Karpas-422 (cell line): Measurements from ENCODE around the gene ALPG. TPM values are rescaled to one million over a fixed set of nuclear protein-coding genes. Genes with fewer than 3 reads are reported as not detected.
"Not testable (repeated sequence)": the region's sequence is repeated elsewhere in the genome, so short reads cannot be mapped to it uniquely, and the experiment has no call there.

Source experiments
- DNase-seq: peaks from one replicate; pipeline ENCODE4 v3.0.0-alpha.2; 2015
- H2AFZ ChIP-seq: fragments of 200-600 bp; sonication (generic); 2 replicates; pipeline ENCODE4 v1.6.1; 2014; ENCODE audit warnings: antibody characterized with exemption, low read length, mixed read lengths
- H3K27ac ChIP-seq: fragments of 200-600 bp; sonication (generic); 2 replicates; pipeline ENCODE4 v1.5.1; 2014; ENCODE audit warnings: mild to moderate bottlenecking, low read length, moderate library complexity
- H3K27me3 ChIP-seq: fragments of 200-600 bp; sonication (generic); 2 replicates; pipeline ENCODE4 v1.6.1; 2014; ENCODE audit warnings: low read length, mixed read lengths
- H3K36me3 ChIP-seq: fragments of 200-600 bp; sonication (generic); 2 replicates; pipeline ENCODE4 v1.6.1; 2014; ENCODE audit warnings: low read length, mixed read lengths; ENCODE audit not compliant: insufficient read depth
- H3K4me1 ChIP-seq: fragments of 200-600 bp; sonication (generic); 2 replicates; pipeline ENCODE4 v1.6.1; 2014; ENCODE audit warnings: mild to moderate bottlenecking, low read length, mixed read lengths
- H3K4me2 ChIP-seq: fragments of 200-600 bp; sonication (generic); 2 replicates; pipeline ENCODE4 v1.6.1; 2014; ENCODE audit warnings: low read length, low read depth, mild to moderate bottlenecking; ENCODE audit not compliant: poor library complexity, severe bottlenecking
- H3K4me3 ChIP-seq: fragments of 200-600 bp; sonication (generic); 2 replicates; pipeline ENCODE4 v1.5.1; 2014; ENCODE audit warnings: mild to moderate bottlenecking, antibody characterized with exemption, low read length, mixed read lengths
- H3K79me2 ChIP-seq: fragments of 200-600 bp; sonication (generic); 2 replicates; pipeline ENCODE4 v1.6.1; 2014; ENCODE audit warnings: mild to moderate bottlenecking, low read length, mixed read lengths
- H3K9ac ChIP-seq: fragments of 200-600 bp; sonication (generic); 2 replicates; pipeline ENCODE4 v1.6.0; 2014; ENCODE audit warnings: low read length
- H3K9me2 ChIP-seq: fragments of 200-600 bp; sonication (generic), shearing (Covaris generic); replicated peaks from 2 replicates; pipeline ENCODE4 v1.6.0; 2014; ENCODE audit warnings: mild to moderate bottlenecking, low read length, moderate library complexity; ENCODE audit not compliant: insufficient read depth
- H3K9me3 ChIP-seq: fragments of 300-700, 200-600 bp; sonication (generic); 2 replicates; pipeline ENCODE4 v1.6.1; 2014; ENCODE audit warnings: low read length, mixed read lengths
- H4K20me1 ChIP-seq: fragments of 200-600 bp; sonication (generic); 2 replicates; pipeline ENCODE4 v1.6.1; 2014; ENCODE audit warnings: mild to moderate bottlenecking, antibody characterized with exemption, low read length, low read depth; ENCODE audit not compliant: insufficient read depth
- total RNA-seq: library from RNA; depleted of rRNA; stranded (reverse); fragments of >200 nt; shearing (Covaris generic); gene quantifications from 2 replicates; pipeline ENCODE4 v1.2.3, GENCODE V29; 2014; ENCODE audit warnings: low replicate concordance

ALPG gene
- total RNA-seq, 1 experiment from 2014 or later, result not detected

DNA sequence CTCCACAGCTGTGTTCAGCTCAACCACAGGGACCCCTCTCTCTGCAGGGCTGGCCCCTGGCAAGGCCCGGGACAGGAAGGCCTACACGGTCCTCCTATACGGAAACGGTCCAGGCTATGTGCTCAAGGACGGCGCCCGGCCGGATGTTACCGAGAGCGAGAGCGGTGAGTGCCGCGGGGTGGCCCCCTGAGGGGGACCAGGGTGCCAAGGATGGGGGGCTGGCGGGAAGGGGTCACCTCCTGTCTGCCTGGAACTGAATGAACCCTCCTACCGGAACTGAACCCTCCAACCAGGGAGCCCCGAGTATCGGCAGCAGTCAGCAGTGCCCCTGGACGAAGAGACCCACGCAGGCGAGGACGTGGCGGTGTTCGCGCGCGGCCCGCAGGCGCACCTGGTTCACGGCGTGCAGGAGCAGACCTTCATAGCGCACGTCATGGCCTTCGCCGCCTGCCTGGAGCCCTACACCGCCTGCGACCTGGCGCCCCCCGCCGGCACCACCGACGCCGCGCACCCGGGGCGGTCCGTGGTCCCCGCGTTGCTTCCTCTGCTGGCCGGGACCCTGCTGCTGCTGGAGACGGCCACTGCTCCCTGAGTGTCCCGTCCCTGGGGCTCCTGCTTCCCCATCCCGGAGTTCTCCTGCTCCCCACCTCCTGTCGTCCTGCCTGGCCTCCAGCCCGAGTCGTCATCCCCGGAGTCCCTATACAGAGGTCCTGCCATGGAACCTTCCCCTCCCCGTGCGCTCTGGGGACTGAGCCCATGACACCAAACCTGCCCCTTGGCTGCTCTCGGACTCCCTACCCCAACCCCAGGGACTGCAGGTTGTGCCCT is 25.2 kb upstream of the ALPG start:
- not testable (repeated sequence) for DNase-seq, H3K27me3 ChIP-seq

DNA sequence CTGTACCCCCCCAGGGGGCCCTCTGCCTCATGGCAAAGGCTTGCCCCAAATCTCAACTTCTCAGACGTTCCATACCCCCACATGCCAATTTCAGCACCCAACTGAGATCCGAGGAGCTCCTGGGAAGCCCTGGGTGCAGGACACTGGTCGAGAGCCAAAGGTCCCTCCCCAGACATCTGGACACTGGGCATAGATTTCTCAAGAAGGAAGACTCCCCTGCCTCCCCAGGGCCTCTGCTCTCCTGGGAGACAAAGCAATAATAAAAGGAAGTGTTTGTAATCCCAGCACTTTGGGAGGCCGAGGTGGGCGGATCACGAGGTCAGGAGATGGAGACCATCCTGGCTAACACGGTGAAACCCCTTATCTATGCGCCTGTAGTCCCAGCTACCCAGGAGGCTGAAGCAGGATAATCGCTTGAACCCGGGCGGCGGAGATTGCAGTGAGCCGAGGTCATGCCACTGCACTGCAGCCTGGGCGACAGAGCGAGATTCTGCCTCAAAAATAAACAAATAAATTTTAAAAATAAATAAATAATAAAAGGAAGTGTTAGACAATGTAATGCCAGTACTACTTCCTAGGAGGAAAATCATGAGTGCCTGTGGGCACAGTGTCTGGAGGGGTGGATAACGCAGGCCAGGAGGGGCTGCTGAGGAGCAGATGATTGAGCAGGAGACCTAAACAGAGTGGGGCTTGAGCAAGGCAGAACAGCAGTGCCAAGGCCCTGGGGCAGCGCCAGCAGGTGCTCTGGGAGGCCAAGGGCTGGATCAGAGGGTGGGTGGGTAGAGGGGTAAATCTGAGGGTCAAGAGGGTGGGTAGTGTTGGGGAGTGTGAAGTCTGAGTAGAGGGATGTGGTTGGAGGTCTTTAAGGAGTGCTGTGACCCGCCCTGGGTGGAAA is 24.1 kb upstream of the ALPG start:
- Histone ChIP-seq H3K4me3 (no peak overlapping the region), H3K27me3 (no peaks in the 10 kb centered on the region), H4K20me1 (no peaks in the 10 kb centered on the region), H3K9me2 (no peaks in the 10 kb centered on the region), H3K9ac (no peak overlapping the region), H3K36me3 (no peaks in the 10 kb centered on the region), H2AFZ (no peak overlapping the region), H3K4me1 (peaks cover 4% of the 10 kb centered on the region), H3K4me2 (no peak overlapping the region), H3K79me2 (no peaks in the 10 kb centered on the region), H3K9me3 (no peaks in the 10 kb centered on the region), H3K27ac (no peak overlapping the region)
- no peak for DNase-seq

More for the DNA sequence above, 25.2 kb upstream of the ALPG start:
- H4K20me1 ChIP-seq, H3K4me3 ChIP-seq, H3K27ac ChIP-seq, H3K4me2 ChIP-seq, H3K79me2 ChIP-seq, H3K4me1 ChIP-seq, H3K9ac ChIP-seq, H3K9me3 ChIP-seq, H3K36me3 ChIP-seq, H3K9me2 ChIP-seq, H2AFZ ChIP-seq: not testable (repeated sequence)

DNA sequence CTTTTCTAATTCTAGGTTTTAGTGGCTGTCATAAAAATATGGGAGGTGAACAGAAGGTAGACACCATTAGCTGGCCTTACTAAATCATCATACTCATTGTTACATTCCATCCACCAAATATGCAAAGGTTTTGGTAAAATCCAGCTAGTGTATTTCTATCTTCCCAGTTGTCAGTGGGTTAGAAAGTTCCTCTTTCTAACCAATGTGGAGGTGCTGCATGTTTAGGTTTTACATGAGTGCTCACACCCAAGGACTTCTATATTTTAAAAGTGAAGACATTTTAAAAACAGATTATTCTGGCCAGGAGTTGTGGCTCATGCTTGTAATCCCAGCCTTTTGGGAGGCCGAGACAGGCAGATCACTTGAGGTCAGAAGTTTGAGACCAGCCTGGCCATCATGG is 22.2 kb upstream of the ALPG start:
- no peak for DNase-seq
- no peaks in the 10 kb centered on the region for H3K9me3 ChIP-seq
- no peak overlapping the region for H3K4me2 ChIP-seq
- no peaks in the 10 kb centered on the region for H3K9me2 ChIP-seq
- H3K79me2 ChIP-seq, result no peaks in the 10 kb centered on the region
- no peak overlapping the region for H3K4me3 ChIP-seq
- no peaks in the 10 kb centered on the region for H4K20me1 ChIP-seq
- no peaks in the 10 kb centered on the region for H3K36me3 ChIP-seq
- no peak overlapping the region for H3K9ac ChIP-seq
- no peak overlapping the region for H2AFZ ChIP-seq
- H3K4me1 ChIP-seq, result peaks cover 4% of the 10 kb centered on the region
- H3K27me3 ChIP-seq, result no peaks in the 10 kb centered on the region
- no peak overlapping the region for H3K27ac ChIP-seq

DNA sequence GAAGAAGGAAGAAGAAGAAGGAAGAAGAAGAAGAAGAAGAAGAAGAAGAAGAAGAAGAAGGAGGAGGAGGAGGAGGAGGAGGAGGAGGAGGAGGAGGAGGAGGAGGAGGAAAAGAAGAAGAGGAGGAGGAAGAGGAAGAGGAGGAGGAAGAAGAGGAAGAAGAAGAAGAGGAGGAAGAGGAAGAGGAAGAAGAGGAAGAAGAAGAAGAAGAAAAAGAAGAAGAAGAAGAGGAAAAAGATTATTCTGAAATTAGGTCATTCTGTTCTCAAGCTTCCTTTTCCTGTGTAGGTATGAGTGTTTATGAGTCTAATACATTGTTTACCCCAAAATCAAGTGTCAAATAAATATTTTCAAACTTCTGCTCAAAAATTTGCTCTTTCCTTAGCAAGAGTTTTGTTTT is 21.6 kb upstream of the ALPG start:
- not testable (repeated sequence) for H3K9me3 ChIP-seq, H3K27me3 ChIP-seq, H3K4me3 ChIP-seq, H3K36me3 ChIP-seq, DNase-seq, H3K79me2 ChIP-seq, H3K9ac ChIP-seq, H3K4me1 ChIP-seq, H4K20me1 ChIP-seq, H3K27ac ChIP-seq, H3K4me2 ChIP-seq, H3K9me2 ChIP-seq, H2AFZ ChIP-seq

- Histone ChIP-seq H3K9me3 (no peaks in the 10 kb centered on the region), H3K79me2 (no peaks in the 10 kb centered on the region), H3K9me2 (no peaks in the 10 kb centered on the region), H3K27me3 (no peaks in the 10 kb centered on the region), H3K4me2 (no peak overlapping the region), H3K27ac (no peak overlapping the region), H2AFZ (no peak overlapping the region), H3K9ac (no peak overlapping the region), H3K36me3 (no peaks in the 10 kb centered on the region), H3K4me1 (peaks cover 4% of the 10 kb centered on the region), H4K20me1 (no peaks in the 10 kb centered on the region), H3K4me3 (no peak overlapping the region)
- no peak for DNase-seq
Measured at GRCh38 chr2:232385660-232386489, 20.8 kb upstream of the ALPG start.

DNA sequence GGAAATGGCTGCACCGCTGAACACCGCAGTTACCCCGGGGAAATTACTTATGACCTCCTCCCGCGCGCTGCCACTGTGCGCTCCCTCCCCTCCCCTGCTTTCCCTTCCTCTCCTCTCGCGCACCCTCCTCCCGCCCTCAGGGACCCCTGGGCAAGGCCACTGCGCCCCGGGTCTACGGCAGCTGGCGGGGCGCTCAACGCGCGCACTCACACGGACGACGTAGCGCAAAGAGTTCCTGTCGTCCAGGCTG is 20.2 kb upstream of the ALPG start:
- Histone ChIP-seq H3K27me3 (no peaks in the 10 kb centered on the region), H3K9me2 (no peaks in the 10 kb centered on the region), H3K4me2 (no peak overlapping the region)

GRCh38 chr2:232386740-232387450 is 19.7 kb upstream of the ALPG start:
- Histone ChIP-seq H4K20me1 (no peaks in the 10 kb centered on the region), H2AFZ (no peak overlapping the region), H3K4me2 (no peak overlapping the region), H3K9ac (no peak overlapping the region), H3K9me3 (no peaks in the 10 kb centered on the region), H3K4me1 (peaks cover 4% of the 10 kb centered on the region), H3K27ac (no peak overlapping the region), H3K27me3 (no peaks in the 10 kb centered on the region), H3K9me2 (no peaks in the 10 kb centered on the region), H3K36me3 (no peaks in the 10 kb centered on the region), H3K79me2 (no peaks in the 10 kb centered on the region), H3K4me3 (no peak overlapping the region)
- no peak for DNase-seq

More for the DNA sequence above, 20.2 kb upstream of the ALPG start:
- Histone ChIP-seq H3K9me3 (no peaks in the 10 kb centered on the region), H3K4me3 (no peak overlapping the region), H3K9ac (no peak overlapping the region), H3K36me3 (no peaks in the 10 kb centered on the region), H3K79me2 (no peaks in the 10 kb centered on the region), H4K20me1 (no peaks in the 10 kb centered on the region), H2AFZ (no peak overlapping the region), H3K4me1 (peaks cover 4% of the 10 kb centered on the region), H3K27ac (no peak overlapping the region)
- no peak for DNase-seq
